Stimulated activated CD4-positive, alpha-beta T cell treated with anti-CD3 and anti-CD28 coated beads, Interleukin-4, amount 100 ng/mL, for 48 hours (primary cell): ENCODE results near the gene TEKT5.
"Not testable (repeated sequence)": the region's sequence is repeated elsewhere in the genome, so short reads cannot be mapped to it uniquely, and the experiment has no call there.

Experiments used
- DNase-seq, 2 donors: peaks; one replicate each; pipeline ENCODE4 v3.0.0-alpha.2; 2020; ENCODE audit warnings: low read depth in 2 of 2

TEKT5 gene

DNA sequence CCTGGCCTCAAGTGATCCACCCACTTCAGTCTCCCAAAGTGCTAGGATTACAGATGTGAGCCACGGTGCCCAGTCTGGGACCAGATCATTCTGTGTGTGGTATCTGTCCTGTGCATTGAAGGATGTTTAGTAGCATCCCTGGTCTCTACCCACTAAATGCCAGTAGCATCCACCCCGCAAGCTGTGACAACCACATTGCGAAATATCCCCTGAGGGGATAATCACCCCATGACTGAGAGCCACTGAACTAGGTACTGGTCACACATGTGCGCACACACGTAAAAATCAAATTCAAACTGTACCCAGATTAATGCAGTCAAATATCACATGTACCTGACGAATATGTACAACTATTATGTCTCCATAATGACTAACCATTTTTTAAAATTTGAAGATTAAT, 35.8 kb downstream of the TEKT5 start:
- DNase-seq, result no peak

DNA sequence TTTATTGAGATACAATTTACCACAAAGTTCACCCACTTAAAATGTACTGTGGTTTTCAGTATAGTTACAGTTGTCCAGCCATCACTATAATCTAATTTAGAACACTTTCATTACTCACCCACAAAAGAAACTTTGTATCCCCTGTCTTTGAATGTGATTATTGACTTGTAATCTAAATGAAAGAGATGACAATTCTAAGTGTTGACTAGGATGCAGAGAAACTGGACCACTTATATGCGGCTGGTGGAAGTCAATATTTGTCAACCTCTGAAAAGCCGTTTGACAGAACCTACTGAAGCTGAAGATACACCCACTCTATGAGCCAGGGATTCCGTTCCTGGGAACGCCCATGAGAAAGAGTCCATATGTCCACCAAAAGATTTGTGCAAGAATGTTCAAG, 36.8 kb downstream of the TEKT5 start:
- DNase-seq, result no peak

DNA sequence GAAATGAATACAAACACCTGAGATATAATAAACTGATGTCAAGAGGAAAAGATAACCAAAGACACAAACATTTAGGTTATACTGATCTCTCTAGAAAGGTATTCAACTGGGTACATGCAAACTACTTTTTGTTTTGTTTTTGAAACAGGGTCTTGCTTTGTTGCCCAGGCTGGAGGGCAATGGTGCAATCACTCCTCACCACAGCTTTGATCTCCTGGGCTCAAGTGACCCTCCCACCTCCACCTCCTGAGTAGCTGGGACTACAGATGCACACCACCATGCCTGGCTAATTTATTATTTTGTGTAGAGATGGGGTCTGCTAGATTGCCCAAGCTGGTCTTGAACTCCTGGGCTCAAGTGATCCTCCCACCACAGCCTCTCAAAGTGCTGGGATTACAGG, 38.1 kb downstream of the TEKT5 start:
- no peak for DNase-seq

DNA sequence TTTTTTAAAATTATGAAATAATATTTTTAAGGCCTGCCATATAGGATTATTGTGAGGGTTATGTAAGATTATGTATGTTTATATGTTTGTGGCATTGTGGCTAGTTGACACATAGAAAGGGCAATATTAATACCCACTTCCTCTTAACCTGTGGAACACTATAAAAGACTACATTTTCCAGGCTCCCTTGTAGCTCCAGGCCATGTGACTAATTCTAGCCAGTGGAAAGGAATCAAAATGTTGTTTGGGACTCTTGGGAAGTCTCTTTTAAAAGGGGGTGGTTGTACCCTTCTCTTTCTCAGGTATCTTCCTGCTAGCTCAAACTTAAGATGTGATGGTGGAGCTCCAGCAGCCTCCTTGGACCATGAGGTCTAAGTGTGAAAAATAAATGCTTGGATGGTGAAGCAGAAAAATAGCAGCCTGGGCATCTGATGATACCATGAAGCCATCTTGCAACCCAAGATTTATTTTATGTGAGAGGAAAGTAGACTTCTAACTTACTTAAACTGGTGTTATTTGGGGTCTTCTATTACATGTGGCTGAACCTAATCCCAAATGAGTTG, 39.2 kb downstream of the TEKT5 start:
- no peak for DNase-seq

DNA sequence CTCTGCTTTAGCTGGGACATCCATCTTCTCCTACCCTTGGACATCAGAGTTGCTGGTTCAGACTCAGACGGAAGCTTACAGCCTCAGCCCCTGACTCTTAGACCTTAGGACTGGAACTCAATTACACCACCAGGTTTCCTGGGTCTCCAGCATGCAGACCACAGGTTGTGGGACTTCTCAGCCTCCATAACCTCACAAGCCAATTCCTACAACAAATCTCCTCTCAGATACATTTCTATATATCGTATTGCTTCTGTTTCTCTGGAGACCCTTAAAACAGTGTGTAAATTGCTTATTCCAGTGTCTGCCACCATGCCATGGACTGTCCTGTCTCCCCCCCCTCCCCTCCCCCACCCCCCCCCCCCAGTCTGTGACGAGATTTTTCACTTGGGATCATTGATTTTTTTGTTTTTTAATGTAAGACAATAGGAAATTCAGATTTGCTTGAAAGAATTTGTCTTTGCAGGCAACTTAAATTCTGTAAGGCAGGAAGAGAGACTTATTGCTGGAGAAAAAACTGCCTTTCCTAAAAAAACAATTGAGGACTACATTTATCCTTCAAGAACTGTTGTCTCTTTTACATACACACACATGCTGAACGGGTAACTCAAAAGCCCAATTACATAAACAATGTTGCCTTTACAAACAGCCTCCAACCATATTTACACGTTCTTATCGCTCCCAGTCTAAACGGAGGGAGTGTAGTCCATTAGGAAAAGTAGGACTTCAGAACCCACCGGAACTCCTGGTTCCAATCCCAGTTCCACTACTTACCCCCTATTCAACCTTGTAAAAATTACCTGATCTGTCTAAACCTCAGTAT, 39.9 kb downstream of the TEKT5 start:
- DNase-seq, result no peak

DNA sequence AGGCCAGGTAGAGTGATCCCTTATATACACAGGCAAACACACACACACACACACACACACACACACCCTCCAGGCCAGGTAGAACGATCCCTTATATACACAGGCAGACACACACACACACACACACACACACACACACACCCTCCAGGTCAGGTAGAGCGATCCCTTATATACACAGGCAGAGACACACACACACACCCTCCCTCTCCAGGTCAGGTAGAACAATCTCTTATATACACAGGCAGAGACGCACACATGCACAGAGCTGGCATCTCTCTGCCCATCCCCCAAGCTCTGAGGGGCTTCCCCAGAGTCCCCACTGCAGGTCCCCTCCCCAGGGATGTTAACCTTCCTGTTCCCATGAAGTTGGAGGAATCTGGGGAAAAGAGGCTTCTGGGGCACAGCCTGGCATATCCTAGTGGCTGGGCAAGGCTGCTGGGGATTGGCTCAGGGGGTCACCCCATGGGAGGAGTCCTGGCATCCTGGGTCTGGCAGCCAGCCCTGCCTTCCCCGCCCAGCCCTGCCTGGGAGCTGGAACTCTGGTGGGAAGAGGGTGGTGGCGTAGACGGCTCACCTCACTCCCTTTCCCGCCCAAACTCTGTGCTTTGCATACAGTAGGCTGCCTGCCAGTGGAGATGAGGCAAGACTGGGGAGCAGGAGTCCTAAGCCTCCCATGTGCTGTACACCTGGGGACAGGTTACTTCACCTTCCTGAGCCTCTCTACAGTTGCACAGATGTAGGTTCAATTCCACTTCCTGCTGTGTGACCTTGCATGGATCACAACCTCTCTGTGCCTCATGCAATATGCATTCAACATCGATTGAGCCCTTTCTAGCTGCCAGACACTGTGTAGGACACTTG, 41.8 kb downstream of the TEKT5 start:
- DNase-seq, result no peak

DNA sequence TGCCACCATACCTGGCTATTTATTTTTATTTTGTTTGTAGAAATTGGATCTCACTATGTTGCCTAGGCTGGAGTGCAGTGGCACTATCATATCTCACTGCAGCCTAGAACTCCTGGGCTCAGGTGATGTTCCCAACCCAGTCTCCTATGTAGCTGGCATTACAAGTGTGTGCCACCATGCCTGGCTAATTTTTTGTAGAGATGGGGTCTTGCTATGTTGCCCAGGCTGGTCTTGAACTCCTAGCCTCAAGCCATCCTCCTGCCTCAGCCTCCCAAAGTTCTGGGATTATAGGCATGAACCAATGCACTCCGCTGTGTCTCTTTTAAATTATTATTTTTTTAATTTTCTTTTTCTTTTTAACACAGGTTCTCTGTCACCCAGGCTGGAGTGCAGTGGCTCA, 45.6 kb downstream of the TEKT5 start:
- not testable (repeated sequence) for DNase-seq

DNA sequence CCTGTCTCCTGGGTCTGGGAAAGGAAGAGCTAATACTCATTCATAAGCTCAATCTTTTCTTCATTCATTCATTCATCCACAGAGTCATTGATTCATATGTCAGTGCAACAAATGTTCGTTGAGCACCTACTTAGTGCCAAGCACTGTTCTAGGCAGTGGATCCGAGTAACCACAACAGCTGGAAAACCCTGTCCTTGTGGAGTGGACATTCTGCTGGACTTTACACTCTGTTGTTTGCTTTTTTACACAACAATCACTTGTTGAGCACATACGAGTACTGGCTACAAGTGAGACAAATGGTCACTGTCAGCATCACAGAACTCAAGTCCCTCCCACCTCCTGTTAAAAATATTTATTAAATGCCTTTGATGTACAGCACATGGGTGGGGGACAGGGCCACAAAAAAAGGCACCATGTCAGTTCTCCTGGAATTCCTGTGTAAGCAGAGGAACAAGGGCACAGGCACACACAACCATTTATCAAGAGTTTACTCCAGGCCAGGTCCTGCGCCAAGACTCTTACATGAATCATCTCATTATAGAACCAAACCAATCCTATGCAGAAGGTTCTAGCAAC, 46.9 kb downstream of the TEKT5 start:
- DNase-seq, result no peak

DNA sequence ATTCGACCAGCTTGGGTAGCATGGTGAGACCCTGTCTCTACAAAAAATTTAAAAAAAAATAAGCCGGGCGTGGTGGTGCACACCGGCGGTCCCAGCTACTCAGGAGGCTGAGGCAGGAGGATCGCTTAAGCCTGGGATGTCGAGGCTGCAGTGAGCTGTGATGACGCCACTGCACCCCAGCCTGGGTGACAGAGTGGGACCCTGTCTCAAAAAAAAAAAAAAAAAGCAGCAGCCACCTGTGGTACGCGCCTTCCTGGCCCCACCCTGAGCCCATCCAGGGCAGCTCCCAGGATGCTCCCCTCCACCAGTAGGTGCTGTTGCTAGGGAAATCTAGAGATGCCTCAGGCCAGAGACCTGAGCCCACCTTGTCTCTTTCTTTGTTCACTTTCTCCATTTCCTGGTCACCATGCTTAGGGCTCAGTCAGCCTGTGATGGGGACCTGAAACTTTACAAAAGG, 47.4 kb downstream of the TEKT5 start:
- DNase-seq, result no peak

DNA sequence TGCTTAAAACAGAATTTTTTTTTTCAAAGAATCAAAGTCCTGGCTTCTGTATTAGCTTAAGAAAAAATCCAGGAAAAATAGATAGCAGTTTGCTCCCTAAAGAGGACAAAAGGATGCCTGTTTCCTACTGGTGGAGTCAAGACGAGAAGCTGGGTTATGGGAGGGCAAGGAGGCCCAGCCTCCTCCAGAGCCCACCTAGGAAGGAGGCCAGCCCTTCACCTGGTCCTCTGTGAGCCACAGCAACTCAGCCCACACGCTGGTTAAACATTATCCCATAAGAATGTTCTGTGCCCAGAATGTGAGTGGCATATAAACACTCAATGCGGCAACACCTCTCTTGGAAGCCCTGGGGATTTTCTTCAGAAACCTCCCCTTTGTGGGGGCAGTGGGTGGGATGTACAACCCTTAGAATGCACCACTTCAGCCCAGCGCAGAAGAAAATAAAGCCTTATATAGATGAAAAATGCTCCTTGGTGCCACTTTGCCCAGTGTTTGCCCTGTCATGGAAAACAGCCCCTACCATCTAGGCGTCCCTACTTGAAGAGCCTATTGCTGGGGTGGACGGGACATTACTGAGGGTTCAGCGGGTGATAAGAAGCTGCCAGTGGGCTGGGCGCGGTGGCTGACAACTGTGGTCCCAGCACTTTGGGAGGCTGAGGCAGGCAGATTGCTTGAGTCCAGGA, 48.0 kb downstream of the TEKT5 start:
- DNase-seq, result no peak

DNA sequence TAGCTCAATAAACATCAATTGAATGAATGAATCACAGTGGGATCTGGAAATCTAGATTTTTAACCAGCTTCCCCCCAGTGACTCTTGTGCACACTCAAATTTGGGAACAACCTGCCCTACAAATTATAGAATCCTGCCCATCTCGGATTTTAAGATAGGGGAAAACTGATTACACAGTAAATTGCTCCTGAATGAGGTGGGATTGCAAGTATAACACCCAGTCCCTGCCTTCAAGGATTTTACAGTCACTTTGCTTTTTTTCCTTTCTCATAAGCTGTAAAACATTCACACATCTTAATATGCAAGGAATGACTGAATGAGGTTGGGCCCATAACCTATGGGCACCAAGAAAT, 48.5 kb downstream of the TEKT5 start:
- no peak for DNase-seq

DNA sequence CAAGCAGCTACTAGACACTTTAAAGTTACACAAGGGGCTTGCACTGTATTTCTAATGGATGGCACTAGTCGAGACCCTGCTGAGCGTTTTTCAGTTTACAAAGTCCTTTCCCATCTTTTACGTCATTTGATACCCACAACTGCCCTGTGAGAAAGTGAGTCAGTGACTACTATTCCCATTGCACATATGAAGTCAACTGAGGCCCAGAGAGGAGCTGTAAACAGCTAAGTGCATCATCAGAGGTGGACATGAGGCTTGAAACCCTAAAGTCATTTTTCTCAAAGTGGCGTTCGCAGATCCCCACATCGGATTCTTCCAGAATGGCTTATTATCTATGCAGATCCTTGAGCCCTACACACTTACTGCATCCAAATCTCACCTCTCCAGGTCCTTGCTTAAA, 50.6 kb downstream of the TEKT5 start:
- DNase-seq, result no peak

DNA sequence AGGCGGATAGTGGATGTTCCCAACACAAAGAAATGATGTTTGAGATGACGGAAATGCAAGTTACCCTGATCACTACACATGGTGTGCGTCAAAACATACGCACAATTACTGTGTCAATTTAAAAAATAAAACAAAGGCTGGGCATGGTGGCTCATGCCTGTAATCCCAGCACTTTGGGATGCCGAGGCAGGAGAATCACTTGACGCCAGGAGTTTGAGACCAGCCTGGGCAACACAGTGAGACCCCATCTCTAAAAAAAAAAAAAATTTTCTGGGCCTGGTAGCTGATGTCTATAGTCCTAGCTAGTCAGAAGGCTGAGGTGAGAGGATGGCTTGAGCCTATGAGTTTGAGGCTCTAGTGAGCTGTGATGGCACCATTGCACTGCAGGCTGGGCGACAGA, 51.8 kb downstream of the TEKT5 start:
- no peak for DNase-seq

DNA sequence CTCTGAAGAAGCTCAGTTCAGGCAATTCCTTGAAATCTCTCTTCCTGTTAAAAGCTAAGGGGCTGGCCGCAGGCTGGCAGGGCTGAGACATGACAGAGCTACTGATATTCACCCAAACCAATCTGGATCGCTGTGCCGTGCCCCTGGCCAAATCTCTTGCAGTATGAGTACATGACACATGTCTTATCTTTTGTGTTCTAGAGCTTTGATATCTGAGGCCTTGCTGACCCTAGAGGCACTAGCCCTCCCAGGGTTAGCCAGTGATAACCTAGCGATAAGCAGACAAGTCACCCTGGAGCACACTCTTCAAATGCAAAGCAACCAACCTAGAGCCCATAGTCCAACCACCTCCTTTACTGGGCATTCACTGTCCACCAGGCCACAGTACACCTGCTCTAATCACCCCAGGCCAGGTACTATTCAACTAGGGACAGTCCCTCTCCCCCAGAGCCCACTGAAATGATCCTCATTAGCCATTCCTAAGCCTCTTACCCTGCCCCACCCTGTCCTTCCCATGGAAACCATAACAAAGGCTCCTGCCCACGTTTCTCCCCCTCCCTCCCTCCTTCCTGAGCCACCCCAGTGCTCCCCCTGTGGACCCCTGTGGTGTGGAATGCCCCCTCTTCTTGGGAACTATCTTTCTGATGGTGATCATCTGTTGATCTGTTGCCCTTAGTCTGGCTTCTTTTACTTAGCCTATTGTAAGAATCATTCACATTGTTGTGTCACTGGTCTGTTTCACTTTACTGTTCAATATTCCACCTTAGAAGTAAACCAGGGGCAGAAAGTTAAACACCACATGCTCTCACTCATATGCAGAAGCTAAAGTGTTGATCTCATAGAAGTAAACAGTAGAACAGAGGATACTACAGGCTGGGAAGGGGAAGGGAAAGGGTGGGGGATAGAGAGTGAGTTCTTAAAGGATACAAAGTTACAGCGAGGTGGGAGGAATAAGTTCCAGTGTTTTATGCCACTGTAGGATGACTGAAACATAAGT, 52.5 kb downstream of the TEKT5 start:
- DNase-seq, result no peak

DNA sequence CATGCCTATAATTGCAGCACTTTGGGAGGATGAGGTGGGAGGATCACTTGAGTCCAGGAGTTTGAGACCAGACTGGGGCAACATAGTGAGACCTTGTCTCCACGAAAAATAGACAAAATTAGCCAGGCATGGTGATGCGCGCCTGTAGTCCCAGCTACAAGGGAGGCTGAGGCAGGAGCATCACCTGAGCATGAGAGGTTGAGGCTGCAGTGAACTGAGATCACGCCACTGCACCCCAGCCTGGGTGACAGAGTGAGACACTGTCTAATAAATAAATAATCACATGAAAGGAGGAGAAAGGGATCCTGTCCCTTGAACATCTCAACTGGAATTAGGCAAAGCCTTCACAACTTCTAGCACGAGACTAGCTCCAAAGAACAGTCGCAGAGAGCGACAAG, 53.2 kb downstream of the TEKT5 start:
- DNase-seq, result no peak

DNA sequence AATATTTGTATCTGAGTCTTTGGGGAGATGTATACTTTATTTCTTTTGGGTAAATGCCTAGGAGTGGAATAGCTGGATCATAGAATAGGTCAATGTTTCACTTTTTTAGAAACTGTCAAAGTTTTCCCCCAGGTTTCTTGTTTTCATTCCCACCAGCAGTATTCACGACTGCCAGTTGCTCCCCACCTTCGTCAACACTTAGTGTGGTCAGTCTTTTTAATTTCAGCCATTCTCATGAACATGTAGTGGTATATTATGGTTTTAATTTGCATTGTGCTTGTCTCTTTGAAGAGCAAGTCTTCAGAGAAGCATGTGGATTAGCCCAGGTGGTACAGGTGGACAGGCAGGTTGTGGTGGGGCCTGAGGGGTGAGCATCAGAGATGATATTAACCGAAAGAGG, 53.8 kb downstream of the TEKT5 start:
- DNase-seq, result no peak

DNA sequence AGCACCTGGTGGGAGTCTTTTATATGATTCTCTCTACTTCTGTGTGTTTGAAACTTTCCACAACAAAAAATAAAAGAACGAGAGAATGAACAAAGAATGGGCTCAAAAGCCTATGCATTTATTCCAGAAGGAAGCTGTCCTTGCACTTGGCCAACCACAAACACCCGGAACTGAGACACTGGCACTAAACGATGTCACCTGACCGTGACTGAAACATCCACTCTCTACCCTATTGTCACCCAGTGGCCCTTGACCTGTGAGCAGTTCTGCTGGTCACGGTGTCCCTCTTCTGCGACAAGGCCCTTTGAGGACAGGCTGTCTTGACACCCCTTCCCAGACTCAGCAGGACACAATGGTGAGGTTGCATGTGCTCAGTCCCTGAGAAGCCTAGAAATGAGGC, 56.6 kb downstream of the TEKT5 start:
- DNase-seq, result no peak

DNA sequence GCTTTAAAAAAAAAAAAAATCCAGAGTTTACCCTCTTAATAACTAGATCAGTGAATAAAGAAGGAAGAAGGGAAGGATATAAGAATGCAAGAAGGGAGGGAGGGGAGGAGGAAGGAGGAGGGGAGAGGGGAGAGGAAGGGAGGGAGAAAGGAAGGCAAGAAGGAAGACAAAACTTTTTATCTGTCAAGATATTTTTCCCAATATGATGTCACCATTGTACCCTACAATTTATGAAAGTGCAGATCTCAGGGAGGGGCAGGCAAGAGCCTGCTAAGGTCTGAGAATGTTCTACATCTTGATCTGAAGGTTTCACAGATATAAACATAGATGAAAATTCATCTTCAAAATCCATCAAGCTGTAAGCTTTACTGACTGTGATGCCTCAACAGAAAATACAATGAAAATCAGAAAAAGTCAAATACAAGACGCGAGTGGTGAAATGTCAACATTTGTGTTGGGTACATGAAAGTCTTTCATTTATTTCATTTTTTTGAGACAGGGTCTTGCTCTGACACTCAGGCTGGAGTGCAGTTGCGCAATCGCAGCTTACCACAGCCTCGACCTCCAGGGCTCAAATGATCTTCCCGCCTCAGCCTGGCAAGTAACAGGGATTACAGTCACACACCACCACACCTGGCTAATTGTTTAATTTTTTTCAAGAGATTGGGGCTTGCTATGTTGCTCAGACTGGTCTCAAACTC, 57.2 kb downstream of the TEKT5 start:
- DNase-seq, result no peak

DNA sequence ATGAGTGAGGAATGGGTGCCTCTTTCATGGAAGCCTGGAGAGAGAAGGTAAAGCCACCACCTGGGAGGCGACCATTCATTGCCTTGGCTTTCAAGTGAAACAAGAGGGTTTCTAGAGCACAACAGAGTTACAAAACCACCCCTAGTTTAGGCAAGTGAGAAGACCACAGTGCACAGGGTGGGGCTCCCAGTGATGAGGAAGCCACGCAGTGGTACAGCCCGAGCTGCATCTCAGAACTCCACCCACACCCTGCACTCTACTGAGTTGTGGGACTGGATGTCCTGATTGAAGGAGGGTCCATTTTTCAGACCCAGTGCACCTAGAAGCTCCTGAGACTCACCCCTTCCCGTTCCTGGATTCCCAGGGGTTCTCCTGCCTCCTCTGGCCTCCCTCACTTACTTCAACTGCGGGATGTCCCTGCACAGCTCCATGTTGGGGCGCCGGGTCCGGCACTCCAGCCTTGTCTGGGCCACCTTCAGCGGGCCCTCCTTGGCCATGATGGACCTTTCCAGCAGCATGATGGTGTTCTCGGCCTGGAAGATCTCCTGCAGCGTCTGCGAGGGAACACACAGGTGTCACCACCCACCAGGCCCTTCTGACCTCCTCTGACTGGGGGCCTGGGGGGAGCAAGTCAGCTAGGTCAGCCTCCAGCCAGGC, 59.2 kb downstream of the TEKT5 start:
- DNase-seq, result no peak
